WI38 (cell line): ENCODE results near the gene GMCL2.
"Not testable (repeated sequence)": the region's sequence is repeated elsewhere in the genome, so short reads cannot be mapped to it uniquely, and the experiment has no call there.

ENCODE experiments used
- H3K4me3 ChIP-seq: 2 replicates; pipeline ENCODE4 v1.5.1; 2011; ENCODE audit warnings: low read depth, mild to moderate bottlenecking, control low read depth, low read length
- TF ChIP-seq, protein P1 (sequence below): IDR thresholded peaks from 2 replicates; pipeline ENCODE4 v1.5.1; 2012; ENCODE audit warnings: low read depth, mild to moderate bottlenecking, control low read depth, low read length

GMCL2 gene

DNA sequence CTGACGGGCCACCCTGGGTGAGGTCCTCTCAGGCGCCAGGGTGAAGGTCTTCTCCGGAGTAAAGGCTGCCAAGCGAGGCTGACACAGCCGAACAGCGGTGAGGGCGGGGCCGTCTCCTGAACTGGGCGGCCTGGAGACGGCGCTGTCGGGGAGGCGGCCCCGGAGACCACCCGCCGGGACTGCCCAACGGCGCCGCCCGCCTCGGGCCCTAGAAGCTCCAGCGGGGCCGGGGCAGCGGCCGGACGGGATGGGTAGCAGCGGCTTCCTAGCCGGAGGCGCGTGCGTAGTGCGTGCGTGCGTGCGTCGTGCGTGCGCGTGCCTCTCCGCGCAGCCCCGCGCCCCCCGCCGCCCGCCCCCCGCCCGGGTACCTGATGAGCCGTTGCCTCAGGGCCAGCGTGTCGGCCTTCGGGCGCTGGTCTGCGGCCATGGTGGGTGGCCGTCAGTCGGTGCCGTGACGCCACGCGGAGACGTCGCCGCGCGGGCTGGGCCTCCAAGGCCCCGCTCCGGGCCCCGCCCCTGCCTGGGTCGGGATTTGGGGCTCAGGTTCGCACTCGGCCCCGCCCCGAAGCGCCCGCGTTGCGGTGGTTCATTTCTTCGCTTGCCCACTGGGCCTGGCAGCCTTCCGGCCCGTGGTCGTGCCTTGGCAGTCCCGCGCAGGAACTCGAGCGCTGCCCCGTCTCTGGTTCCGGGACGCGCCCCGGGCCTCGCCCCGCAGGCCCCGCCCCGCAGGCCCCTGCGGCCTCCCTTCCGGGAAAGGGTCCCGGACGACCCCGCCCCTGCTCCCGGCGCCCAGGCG is 45.2 kb upstream of the GMCL2 start, which contains the start of gene PHYKPL:
Gene PHYKPL (minus strand): TSS at position 679 of the 796 bp plus-strand sequence. CDS start 252 bp downstream, at position 427.
- H3K4me3 ChIP-seq: peak within 1 kb of the TSS; percentile 85

DNA sequence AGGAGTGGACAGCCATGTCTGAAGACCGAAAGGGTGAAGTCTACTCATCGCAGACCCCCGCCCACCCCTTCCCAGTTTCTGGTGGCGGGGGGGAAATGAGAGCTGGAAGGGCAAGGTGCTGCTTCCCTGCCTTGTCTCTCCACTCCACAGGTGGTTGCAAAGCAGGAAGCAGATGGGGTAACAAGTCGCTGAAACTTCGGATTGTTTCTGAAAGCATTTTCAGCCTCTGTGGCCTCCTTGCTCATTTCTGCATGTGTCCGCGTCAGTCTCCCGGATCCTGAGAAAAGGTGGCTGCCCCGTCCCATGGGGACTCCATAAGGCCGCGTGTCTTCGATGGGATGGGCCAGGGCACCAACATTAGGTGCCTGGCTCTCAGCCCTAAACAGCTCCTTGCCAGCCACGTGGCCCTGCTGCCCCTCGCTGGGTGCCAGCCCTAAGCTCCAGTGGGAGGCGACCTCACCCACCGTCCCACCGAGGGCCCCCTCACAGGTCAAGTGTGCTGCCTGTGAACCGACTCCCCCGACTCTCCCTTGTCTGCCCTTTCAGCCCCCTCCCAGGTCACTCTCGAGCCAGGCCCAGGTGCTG is 44.5 kb upstream of the GMCL2 start:
- TF ChIP-seq, protein P1, sequence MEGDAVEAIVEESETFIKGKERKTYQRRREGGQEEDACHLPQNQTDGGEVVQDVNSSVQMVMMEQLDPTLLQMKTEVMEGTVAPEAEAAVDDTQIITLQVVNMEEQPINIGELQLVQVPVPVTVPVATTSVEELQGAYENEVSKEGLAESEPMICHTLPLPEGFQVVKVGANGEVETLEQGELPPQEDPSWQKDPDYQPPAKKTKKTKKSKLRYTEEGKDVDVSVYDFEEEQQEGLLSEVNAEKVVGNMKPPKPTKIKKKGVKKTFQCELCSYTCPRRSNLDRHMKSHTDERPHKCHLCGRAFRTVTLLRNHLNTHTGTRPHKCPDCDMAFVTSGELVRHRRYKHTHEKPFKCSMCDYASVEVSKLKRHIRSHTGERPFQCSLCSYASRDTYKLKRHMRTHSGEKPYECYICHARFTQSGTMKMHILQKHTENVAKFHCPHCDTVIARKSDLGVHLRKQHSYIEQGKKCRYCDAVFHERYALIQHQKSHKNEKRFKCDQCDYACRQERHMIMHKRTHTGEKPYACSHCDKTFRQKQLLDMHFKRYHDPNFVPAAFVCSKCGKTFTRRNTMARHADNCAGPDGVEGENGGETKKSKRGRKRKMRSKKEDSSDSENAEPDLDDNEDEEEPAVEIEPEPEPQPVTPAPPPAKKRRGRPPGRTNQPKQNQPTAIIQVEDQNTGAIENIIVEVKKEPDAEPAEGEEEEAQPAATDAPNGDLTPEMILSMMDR: no peak
- peak overlapping the region; percentile 85 for H3K4me3 ChIP-seq

More for the DNA sequence above, 45.2 kb upstream of the GMCL2 start, which contains the start of gene PHYKPL:
- TF ChIP-seq, protein P1: no peak

DNA sequence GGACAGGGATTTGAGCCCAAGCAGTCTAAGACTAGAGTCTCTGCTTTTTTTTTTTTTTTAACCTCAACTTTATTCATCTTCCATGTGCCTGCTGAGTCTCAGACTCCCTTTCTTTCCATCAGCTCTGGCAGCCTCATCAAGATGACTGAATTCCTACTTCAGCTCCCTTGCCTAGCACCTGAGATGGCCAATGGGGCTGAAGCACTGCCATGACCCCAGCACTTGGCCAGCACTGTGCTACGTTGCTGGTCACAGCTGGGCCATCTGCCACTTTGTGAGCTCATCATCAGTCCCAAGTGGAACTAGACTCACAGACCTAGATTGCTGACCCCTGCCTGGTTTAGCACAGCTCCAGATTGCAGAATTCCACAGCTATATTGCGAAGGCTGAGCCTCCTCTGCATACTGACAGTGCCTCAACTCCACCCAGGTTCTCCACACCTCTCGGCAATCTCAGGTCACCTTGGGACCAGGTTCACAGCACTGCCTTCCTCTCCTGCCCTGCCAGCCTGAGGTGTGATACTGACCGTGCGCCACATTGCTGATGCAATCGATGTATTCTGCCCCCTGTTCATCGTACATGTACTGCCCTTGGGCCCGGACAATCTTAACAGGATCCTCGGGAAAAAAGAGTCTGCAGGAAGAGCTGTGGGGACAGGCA is 43.8 kb upstream of the GMCL2 start:
- H3K4me3 ChIP-seq: peak overlapping the region; percentile 85
- TF ChIP-seq, protein P1: no peak

DNA sequence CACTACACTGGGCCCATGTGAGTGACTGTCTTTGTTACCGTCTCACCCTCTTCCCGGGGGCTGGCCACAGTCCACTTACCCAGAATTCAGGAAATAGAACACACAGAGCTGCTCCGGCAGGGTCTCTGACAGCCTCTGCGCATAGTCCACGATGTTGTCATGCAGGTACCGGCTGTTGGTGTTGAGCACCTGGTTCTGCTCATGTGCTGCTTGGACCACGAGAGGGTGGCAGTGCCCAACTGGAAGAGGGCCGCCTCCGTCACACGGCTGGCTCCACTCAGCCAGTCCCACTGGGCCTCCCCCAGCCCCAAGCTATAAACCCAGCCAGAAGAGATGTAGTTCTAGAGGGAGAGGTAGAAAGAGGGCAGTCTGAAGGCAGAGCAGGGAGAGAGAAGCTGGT is 42.7 kb upstream of the GMCL2 start:
- TF ChIP-seq, protein P1: no peak
- no peak overlapping the region for H3K4me3 ChIP-seq

DNA sequence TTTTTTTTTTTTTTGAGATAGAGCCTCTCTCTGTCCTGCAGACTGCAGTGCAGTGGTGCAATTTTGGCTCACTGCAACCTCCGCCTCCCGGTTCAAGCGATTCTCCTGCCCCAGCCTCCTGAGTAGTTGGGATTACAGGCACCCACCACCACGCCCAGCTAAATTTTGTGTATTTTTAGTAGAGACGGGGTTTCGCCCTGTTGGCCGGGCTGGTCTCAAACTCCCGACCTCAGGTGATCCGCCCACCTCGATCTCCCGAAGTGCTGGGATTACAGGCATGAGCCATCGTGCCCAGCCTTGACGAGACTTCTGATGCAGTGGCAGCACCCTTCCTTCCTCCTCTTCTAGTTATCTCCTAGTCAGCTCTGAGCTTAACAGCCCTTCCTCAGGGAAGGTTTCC is 41.9 kb upstream of the GMCL2 start:
- H3K4me3 ChIP-seq: not testable (repeated sequence)

DNA sequence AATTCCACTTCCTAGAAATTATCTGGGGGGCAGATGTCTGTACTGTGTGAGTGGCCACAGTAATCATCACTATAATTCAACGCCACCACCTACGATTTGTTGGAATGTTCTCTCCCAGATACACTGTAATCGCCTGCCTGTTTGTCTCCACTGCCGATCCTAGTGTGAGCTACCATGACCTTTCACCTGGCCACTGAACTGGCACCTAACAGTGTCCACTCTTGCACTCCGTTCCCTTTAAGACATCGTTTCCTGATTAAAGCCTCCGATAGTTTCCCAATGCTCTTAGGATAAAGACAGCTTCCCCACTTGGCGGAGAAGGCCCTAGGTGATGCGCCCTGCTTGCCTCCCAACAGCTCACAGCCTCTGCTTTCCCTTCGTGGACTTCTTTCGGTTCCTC is 41.4 kb upstream of the GMCL2 start:
- TF ChIP-seq, protein P1: no peak
- H3K4me3 ChIP-seq: no peak overlapping the region

DNA sequence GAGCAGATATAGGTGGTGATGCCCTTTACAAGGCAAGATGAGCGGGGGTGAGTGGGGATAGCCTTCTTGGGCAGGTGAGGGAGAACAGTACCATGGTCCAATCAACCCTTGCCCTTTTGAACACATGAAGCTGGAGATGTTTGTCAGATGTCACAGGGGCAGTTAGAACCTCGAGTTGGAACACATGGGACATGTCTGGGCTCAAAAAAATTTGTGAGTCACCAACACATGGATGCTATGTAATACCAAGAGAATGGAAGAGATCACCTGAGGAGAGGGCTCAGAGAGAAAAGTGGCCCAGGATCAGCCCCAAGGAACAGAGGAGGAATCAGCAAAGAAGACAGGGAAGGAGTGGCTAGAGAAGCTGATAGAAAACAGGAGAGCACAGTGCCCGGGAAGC is 40.8 kb upstream of the GMCL2 start:
- TF ChIP-seq, protein P1: no peak
- no peak overlapping the region for H3K4me3 ChIP-seq
